ENCODE results near the gene MORN1.

MORN1 gene

DNA sequence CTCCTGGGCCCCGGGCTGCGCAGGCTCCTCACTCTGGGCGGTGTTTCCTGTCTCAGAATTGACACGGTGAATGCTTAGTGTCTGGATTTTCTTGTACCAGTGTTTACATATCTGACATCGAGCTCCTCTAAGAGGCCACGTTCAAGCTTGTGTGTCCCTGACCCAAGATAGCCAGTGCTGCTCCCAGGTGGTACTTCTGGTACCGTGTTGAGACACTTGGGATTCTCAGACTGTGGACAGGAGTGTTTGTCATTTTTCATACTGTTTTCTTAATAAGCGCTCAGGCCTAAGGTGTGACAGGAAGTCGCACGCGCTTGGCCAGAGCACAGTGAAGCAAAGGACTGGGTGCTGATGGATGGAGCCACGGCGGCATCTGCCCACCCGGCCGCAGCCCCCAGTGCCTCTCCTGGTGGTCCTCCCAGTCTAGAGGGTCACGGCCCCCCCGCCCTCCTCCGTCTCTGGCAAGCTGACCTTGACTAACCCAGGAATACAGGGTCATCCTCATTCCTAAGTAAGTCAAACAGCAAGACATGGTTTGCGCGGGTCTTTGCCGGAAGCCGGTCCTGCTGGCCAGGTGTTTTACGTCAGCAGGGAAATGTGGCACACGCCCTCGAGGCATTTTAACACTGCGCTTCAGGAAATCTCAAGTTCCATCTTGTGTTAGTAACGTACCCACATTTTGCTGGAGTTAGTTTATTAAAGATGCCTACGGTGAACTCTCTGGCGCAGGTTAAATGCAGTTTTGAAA lies 13.0 kb upstream of the MORN1 start (continued):
- TF ChIP-seq TSHZ2 (CRISPR knock-in tag; IDR thresholded peaks at IDR 0.05) (no peak), ZNF8 (CRISPR knock-in tag; IDR thresholded peaks at IDR 0.05) (no peak), ZFP30 (CRISPR knock-in tag; IDR thresholded peaks at IDR 0.05) (no peak), SNAI2 (CRISPR knock-in tag; IDR thresholded peaks at IDR 0.05) (no peak), ARNTL (CRISPR knock-in tag; IDR thresholded peaks at IDR 0.05; ENCODE audit: borderline replicate concordance, low read depth) (no peak), BACH2 (CRISPR knock-in tag; IDR thresholded peaks at IDR 0.05; ENCODE audit: borderline replicate concordance) (no peak), ZFP3 (CRISPR knock-in tag; IDR thresholded peaks at IDR 0.05) (no peak)

DNA sequence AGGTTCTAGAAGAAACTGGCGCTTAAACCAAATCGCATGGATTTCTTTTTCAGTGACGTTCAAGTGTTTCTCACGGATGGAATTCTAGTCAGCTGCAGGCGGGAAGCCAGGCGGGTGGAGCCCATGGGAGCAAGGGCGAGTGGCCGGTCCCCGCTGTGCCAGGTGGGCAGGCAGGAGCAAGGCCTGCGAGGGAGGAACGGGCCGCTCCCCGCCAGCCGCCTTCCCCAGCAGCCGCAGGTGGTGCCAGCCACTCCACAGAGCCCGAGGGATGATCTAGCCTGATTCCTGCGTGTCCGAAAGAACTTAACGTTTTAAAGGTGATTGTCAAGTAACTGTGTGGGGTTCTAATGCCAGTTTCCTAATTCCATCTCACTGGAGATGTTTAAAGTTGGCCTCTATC lies 11.9 kb upstream of the MORN1 start:
- no peak for TF ChIP-seq ARNTL (CRISPR knock-in tag; IDR thresholded peaks at IDR 0.05; ENCODE audit: borderline replicate concordance, low read depth)
- no peak for TF ChIP-seq TSHZ2 (CRISPR knock-in tag; IDR thresholded peaks at IDR 0.05)
- TF ChIP-seq, protein P1, sequence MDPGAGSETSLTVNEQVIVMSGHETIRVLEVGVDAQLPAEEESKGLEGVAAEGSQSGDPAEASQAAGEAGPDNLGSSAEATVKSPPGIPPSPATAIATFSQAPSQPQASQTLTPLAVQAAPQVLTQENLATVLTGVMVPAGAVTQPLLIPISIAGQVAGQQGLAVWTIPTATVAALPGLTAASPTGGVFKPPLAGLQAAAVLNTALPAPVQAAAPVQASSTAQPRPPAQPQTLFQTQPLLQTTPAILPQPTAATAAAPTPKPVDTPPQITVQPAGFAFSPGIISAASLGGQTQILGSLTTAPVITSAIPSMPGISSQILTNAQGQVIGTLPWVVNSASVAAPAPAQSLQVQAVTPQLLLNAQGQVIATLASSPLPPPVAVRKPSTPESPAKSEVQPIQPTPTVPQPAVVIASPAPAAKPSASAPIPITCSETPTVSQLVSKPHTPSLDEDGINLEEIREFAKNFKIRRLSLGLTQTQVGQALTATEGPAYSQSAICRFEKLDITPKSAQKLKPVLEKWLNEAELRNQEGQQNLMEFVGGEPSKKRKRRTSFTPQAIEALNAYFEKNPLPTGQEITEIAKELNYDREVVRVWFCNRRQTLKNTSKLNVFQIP (CRISPR knock-in tag; IDR thresholded peaks at IDR 0.05; ENCODE audit: borderline replicate concordance, low read depth), result no peak
- TF ChIP-seq ZC3H10 (CRISPR knock-in tag; IDR thresholded peaks at IDR 0.05), result no peak
- no peak for TF ChIP-seq PATZ1 (CRISPR knock-in tag; IDR thresholded peaks at IDR 0.05; ENCODE audit: borderline replicate concordance)
- TF ChIP-seq ESRRG (CRISPR knock-in tag; IDR thresholded peaks at IDR 0.05), result no peak
- no peak for TF ChIP-seq CREB5 (CRISPR knock-in tag; IDR thresholded peaks at IDR 0.05; ENCODE audit: low read depth)
- TF ChIP-seq, protein P2, sequence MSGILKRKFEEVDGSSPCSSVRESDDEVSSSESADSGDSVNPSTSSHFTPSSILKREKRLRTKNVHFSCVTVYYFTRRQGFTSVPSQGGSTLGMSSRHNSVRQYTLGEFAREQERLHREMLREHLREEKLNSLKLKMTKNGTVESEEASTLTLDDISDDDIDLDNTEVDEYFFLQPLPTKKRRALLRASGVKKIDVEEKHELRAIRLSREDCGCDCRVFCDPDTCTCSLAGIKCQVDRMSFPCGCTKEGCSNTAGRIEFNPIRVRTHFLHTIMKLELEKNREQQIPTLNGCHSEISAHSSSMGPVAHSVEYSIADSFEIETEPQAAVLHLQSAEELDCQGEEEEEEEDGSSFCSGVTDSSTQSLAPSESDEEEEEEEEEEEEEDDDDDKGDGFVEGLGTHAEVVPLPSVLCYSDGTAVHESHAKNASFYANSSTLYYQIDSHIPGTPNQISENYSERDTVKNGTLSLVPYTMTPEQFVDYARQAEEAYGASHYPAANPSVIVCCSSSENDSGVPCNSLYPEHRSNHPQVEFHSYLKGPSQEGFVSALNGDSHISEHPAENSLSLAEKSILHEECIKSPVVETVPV (CRISPR knock-in tag; IDR thresholded peaks at IDR 0.05), result no peak
- TF ChIP-seq ISL1 (CRISPR knock-in tag; IDR thresholded peaks at IDR 0.05), result no peak
- TF ChIP-seq BACH2 (CRISPR knock-in tag; IDR thresholded peaks at IDR 0.05; ENCODE audit: borderline replicate concordance), result no peak
- no peak for TF ChIP-seq GLIS3 (CRISPR knock-in tag; IDR thresholded peaks at IDR 0.05)
- no peak for TF ChIP-seq ZNF8 (CRISPR knock-in tag; IDR thresholded peaks at IDR 0.05)
- no peak for TF ChIP-seq RARB (CRISPR knock-in tag; IDR thresholded peaks at IDR 0.05)
- no peak for TF ChIP-seq TOX (CRISPR knock-in tag; IDR thresholded peaks at IDR 0.05; ENCODE audit: borderline replicate concordance)
- TF ChIP-seq OSR1 (CRISPR knock-in tag; IDR thresholded peaks at IDR 0.05), result no peak
- TF ChIP-seq PPARA (CRISPR knock-in tag; IDR thresholded peaks at IDR 0.05; ENCODE audit: borderline replicate concordance), result no peak
- TF ChIP-seq CSDC2 (CRISPR knock-in tag; IDR thresholded peaks at IDR 0.05), result no peak
- TF ChIP-seq TCF4 (CRISPR knock-in tag; IDR thresholded peaks at IDR 0.05; ENCODE audit: borderline replicate concordance), result no peak
- no peak for TF ChIP-seq ZFP30 (CRISPR knock-in tag; IDR thresholded peaks at IDR 0.05)
- no peak for ATAC-seq
